ENCODE data around the gene ASPSCR1.

- TF ChIP-seq CTCF (IDR thresholded peaks at IDR 0.05) = no peak
- no peak for TF ChIP-seq POLR2A (IDR thresholded peaks at IDR 0.05)
Observed at GRCh38 chr17:81994593-81995462, 17.4 kb downstream of the ASPSCR1 start.
